K562 (cell line): ENCODE results near the gene WDR83. TPM values are rescaled to one million over a fixed set of nuclear protein-coding genes. Genes with fewer than 3 reads are reported as not detected.

Source experiments
- ATAC-seq: fragments of 200-7000 bp; cut with Tn5 transposase; 3 replicates; pipeline ENCODE4 v1.9.1; 2020; ENCODE audit warnings: moderate library complexity
- BruUV-seq: library from RNA; stranded (reverse); fragments of 400-500 nt; replicated peaks from 2 replicates; lab custom pipeline; 2021; lab: Mats Ljungman, UMichigan
- CTCF ChIA-PET: fragments of 300-600 bp; formaldehyde crosslinking; extraction: SDS; loops from one replicate; lab custom pipeline; 2021; ENCODE audit warnings: low intra/inter-chr PET ratio; lab: Yijun Ruan, JAX
- POLR2A ChIA-PET: fragments of 300-600, 350-650 bp; sonication (Branson Sonifier 250); formaldehyde crosslinking; extraction: SDS; loops from one replicate; lab custom pipeline; 2021; ENCODE audit warnings: antibody characterized with exemption, inconsistent platforms; lab: Yijun Ruan, JAX
- DNase-seq, 4 experiments: peaks; one replicate each; pipeline versions ENCODE4 v3.0.0 to v3.0.0-alpha.2; 2011 to 2018; ENCODE audit warnings: low spot score in 3 of 4, mixed read lengths in 3 of 4; ENCODE audit errors: extremely low read depth in 1 of 4
- FAIRE-seq: peaks from 2 replicates; lab custom pipeline; 2011; peaks lifted over from hg19 to GRCh38; lab: Jason Lieb, UNC
- H2AFZ ChIP-seq: 2 replicates; pipeline ENCODE4 v1.6.0; 2011; ENCODE audit warnings: low read depth, low read length, control low read depth, inconsistent platforms
- H3K27ac ChIP-seq: fragments of 200-600 bp; 3 replicates; pipeline ENCODE4 v1.8.0; 2011; ENCODE audit warnings: low read depth, mild to moderate bottlenecking, control low read depth, inconsistent platforms, low read length, moderate library complexity, mixed read lengths; ENCODE audit errors: extremely low read depth
- H3K27me3 ChIP-seq, 2 experiments: fragments of 300-600 bp in 1 of 2; 2 replicates in 1 of 2; 3 replicates in 1 of 2; pipeline versions ENCODE4 v1.6.0 to v1.8.0; 2011; ENCODE audit warnings: inconsistent platforms in 2 of 2, low read length in 2 of 2, mild to moderate bottlenecking in 1 of 2, mixed read lengths in 1 of 2, moderate library complexity in 1 of 2; ENCODE audit not compliant: control insufficient read depth in 2 of 2, insufficient read depth in 2 of 2
- H3K36me3 ChIP-seq: fragments of 300-600 bp; 3 replicates; pipeline ENCODE4 v1.8.0; 2011; ENCODE audit warnings: mild to moderate bottlenecking, low read length, inconsistent platforms; ENCODE audit not compliant: control insufficient read depth, insufficient read depth
- H3K4me1 ChIP-seq, 2 experiments: fragments of 200-600 bp in 1 of 2; replicated peaks in 1 of 2; 2 replicates in 1 of 2; 3 replicates in 1 of 2; pipeline versions ENCODE4 v1.5.1 to v1.8.0; 2011; ENCODE audit warnings: inconsistent platforms in 2 of 2, low read length in 2 of 2, mild to moderate bottlenecking in 1 of 2, mixed read lengths in 1 of 2, moderate library complexity in 1 of 2; ENCODE audit not compliant: control insufficient read depth in 2 of 2, insufficient read depth in 2 of 2
- H3K4me2 ChIP-seq: 2 replicates; pipeline ENCODE4 v1.6.1; 2011; ENCODE audit warnings: low read length, control low read depth, inconsistent platforms, mixed read lengths; ENCODE audit not compliant: insufficient read depth
- H3K4me3 ChIP-seq: fragments of 200-600 bp; sonication (generic), shearing (Covaris generic); 2 replicates; pipeline ENCODE4 v1.5.1; 2016; ENCODE audit warnings: control low read depth, inconsistent platforms
- H3K79me2 ChIP-seq: fragments of 200-600 bp; 3 replicates; pipeline ENCODE4 v1.8.0; 2011; ENCODE audit warnings: low read length, inconsistent platforms; ENCODE audit not compliant: control insufficient read depth, insufficient read depth
- H3K9ac ChIP-seq, 2 experiments: 2 replicates each; pipeline versions ENCODE4 v1.6.0 to v1.6.1; 2011; ENCODE audit warnings: low read depth in 2 of 2, low read length in 2 of 2, control low read depth in 1 of 2, inconsistent platforms in 1 of 2, mild to moderate bottlenecking in 1 of 2, mixed read lengths in 1 of 2; ENCODE audit not compliant: insufficient read depth in 1 of 2
- H3K9me1 ChIP-seq: one replicate; pipeline ENCODE4 v1.6.0; 2011; ENCODE audit warnings: inconsistent platforms, mild to moderate bottlenecking, low read length, moderate library complexity; ENCODE audit not compliant: control insufficient read depth, insufficient read depth
- H3K9me3 ChIP-seq: replicated peaks from 2 replicates; pipeline ENCODE4 v1.5.1; 2011; ENCODE audit warnings: low read depth, low read length, inconsistent platforms; ENCODE audit not compliant: control insufficient read depth, insufficient read depth
- H4K20me1 ChIP-seq: replicated peaks from 2 replicates; pipeline ENCODE4 v1.6.1; 2011; ENCODE audit warnings: low read length, inconsistent platforms, mixed read lengths; ENCODE audit not compliant: control insufficient read depth, insufficient read depth
- CAMTA2 ChIP-seq: fragments of 250-450 bp; sonication (Bioruptor Pico); conservative IDR thresholded peaks from 2 replicates; pipeline ENCODE4 v1.5.1; 2022
- RBFOX2 ChIP-seq: fragments of 200-400 bp; formaldehyde crosslinking; IDR thresholded peaks from 2 replicates; pipeline ENCODE4 v1.6.1; 2017; ENCODE audit warnings: low read depth, mild to moderate bottlenecking, low read length, moderate library complexity
- U2AF1 ChIP-seq: fragments of 200-400 bp; formaldehyde crosslinking; optimal IDR thresholded peaks from 2 replicates; pipeline ENCODE3; 2017; ENCODE audit warnings: mild to moderate bottlenecking, low read depth, low read length, moderate library complexity
- XRCC5 ChIP-seq: fragments of 200-400 bp; formaldehyde crosslinking; IDR thresholded peaks from 2 replicates; pipeline ENCODE4 v1.6.1; 2017; ENCODE audit warnings: low read depth, mild to moderate bottlenecking, low read length
- WGBS: fragments of 100-300 bp; shearing (Covaris generic); methylation state at CpG from one replicate; pipeline ENCODE4 v1.1.6; 2016; ENCODE audit warnings: low coverage, mixed read lengths; ENCODE audit not compliant: insufficient coverage; ENCODE audit errors: missing lambda C conversion rate; 5-methylcytosine and 5-hydroxymethylcytosine counted together
- in situ Hi-C: fragments of 300-500 bp; cut with MboI; formaldehyde crosslinking; loops from 4 replicates; pipeline ENCODE4 v1.15.0; 2018; ENCODE audit warnings: inconsistent platforms, mixed read lengths
- intact Hi-C: fragments of 100-400 bp; cut with micrococcal nuclease; formaldehyde crosslinking; loops from 2 replicates; pipeline ENCODE4 v1.14.2; 2022
- polyA plus RNA-seq, 8 experiments: library from polyadenylated mRNA; depleted of rRNA in 4 of 8; stranded (reverse) in 5 of 8; unstranded in 3 of 8; fragments of >200 nt; fragmentation: Nextera tagmentation in 2 of 8; fragmentation: Illumina TruSeq in 1 of 8; extraction: Ambion mirVana in 2 of 8; extraction: Trizol in 1 of 8; gene quantifications; 2 replicates each; pipeline versions ENCODE4 v1.2.1 to v1.2.3, GENCODE V29; 2011 to 2014; ENCODE audit warnings: inconsistent platforms in 1 of 8, missing spikeins in 1 of 8
- total RNA-seq, 7 experiments: library from RNA; depleted of rRNA in 6 of 7; stranded (reverse); fragments of >200 nt in 6 of 7; fragmentation: Illumina TruSeq in 2 of 7; extraction: Trizol in 2 of 7; gene quantifications; 2 replicates each; pipeline versions ENCODE4 v1.2.1 to v1.2.3, GENCODE V29; 2011 to 2021; ENCODE audit warnings: low replicate concordance in 1 of 7
- TF ChIP-seq, protein P1 (sequence below): fragments of 450-650 bp; IDR thresholded peaks from 2 replicates; pipeline ENCODE4 v1.6.1; 2016; ENCODE audit warnings: low read depth
- TF ChIP-seq, protein P2 (sequence below): IDR thresholded peaks from 3 replicates; pipeline ENCODE4 v1.6.1; 2011; ENCODE audit warnings: borderline replicate concordance, mild to moderate bottlenecking, moderate library complexity; ENCODE audit not compliant: insufficient read length; ENCODE audit errors: extremely low read depth

The WDR83 gene
- total and polyA plus RNA-seq, 9 of the 15 experiments (the other 6 are each of a cell fraction or from before 2014, with no cell fraction given): 0.52 to 21.3 (median 4.2) TPM

DNA sequence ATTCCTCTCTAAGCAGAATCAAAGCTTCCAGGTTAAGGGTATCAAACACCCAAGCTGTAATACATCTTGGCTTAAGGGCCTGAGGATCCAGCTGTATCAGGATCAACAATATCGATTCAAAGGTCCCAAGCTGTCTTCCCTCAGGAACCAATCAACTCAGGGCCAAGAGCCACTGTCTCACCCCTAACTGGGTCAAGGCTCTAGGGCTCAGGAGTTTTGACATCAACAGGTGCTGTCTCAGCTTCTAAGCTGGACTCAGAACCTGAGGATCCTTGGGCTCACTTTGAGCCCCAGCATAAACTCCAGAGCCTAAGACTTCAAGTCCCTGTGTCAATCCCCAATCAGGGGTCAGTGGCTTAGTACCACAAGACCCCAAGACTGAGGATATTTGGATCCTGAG lies 28.9 kb downstream of the WDR83 start (continued):
- TF ChIP-seq, protein P1, sequence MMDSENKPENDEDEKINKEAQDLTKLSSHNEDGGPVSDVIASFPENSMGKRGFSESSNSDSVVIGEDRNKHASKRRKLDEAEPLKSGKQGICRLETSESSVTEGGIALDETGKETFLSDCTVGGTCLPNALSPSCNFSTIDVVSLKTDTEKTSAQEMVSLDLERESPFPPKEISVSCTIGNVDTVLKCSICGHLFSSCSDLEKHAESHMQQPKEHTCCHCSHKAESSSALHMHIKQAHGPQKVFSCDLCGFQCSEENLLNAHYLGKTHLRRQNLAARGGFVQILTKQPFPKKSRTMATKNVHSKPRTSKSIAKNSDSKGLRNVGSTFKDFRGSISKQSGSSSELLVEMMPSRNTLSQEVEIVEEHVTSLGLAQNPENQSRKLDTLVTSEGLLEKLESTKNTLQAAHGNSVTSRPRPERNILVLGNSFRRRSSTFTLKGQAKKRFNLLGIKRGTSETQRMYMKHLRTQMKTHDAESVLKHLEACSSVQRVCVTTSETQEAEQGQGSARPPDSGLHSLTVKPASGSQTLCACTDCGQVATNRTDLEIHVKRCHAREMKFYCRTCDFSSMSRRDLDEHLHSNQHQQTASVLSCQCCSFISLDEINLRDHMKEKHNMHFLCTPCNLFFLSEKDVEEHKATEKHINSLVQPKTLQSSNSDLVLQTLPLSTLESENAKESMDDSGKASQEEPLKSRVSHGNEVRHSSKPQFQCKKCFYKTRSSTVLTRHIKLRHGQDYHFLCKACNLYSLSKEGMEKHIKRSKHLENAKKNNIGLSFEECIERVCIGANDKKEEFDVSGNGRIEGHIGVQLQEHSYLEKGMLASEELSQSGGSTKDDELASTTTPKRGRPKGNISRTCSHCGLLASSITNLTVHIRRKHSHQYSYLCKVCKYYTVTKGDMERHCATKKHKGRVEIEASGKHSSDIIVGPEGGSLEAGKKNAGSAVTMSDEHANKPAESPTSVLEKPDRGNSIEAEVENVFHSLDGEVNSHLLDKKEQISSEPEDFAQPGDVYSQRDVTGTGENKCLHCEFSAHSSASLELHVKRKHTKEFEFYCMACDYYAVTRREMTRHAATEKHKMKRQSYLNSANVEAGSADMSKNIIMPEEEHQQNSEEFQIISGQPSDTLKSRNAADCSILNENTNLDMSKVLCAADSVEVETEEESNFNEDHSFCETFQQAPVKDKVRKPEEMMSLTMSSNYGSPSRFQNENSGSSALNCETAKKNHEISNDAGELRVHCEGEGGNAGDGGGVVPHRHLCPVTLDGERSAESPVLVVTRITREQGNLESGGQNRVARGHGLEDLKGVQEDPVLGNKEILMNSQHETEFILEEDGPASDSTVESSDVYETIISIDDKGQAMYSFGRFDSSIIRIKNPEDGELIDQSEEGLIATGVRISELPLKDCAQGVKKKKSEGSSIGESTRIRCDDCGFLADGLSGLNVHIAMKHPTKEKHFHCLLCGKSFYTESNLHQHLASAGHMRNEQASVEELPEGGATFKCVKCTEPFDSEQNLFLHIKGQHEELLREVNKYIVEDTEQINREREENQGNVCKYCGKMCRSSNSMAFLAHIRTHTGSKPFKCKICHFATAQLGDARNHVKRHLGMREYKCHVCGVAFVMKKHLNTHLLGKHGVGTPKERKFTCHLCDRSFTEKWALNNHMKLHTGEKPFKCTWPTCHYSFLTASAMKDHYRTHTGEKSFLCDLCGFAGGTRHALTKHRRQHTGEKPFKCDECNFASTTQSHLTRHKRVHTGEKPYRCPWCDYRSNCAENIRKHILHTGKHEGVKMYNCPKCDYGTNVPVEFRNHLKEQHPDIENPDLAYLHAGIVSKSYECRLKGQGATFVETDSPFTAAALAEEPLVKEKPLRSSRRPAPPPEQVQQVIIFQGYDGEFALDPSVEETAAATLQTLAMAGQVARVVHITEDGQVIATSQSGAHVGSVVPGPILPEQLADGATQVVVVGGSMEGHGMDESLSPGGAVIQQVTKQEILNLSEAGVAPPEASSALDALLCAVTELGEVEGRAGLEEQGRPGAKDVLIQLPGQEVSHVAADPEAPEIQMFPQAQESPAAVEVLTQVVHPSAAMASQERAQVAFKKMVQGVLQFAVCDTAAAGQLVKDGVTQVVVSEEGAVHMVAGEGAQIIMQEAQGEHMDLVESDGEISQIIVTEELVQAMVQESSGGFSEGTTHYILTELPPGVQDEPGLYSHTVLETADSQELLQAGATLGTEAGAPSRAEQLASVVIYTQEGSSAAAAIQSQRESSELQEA: no peak

DNA sequence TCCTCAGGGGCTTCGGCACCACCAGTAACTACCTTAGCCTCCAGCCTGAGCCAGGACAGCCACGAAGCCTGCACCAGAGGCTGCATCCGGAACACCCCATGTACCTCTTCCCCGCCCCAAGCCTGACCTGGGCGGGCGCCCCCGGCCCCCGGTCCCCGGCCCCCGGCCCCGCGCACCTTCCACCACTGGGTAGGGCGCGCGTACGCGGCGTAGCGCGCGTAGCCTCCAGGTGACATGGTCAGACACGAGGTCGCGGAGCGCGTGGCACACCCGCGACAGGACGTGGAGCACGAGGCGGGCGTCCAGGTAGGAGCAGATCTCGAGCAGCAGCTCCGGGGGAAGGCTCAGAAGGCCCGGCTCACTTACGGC lies 29.4 kb downstream of the WDR83 start:
- DNase-seq (peak in 3 of 4 experiments; percentile 33 to 70 (median 67)), ATAC-seq (peak; percentile 31), FAIRE-seq (no peak)
- Histone ChIP-seq H4K20me1 (no peaks in the 10 kb centered on the region), H3K36me3 (peaks cover 52% of the 10 kb centered on the region), H3K9me3 (no peaks in the 10 kb centered on the region), H3K9ac (peak overlapping the region; percentile 68 to 95), H3K27me3 (no peaks in the 10 kb centered on the region; a peak in 1 of 5 replicates), H3K4me1 (peaks cover 0 to 29% of the 10 kb centered on the region in 2 experiments; a peak in 3 of 5 replicates), H2AFZ (peak overlapping the region; percentile 89), H3K9me1 (no peaks in the 10 kb centered on the region), H3K4me3 (peak overlapping the region; percentile 82), H3K4me2 (peak overlapping the region; percentile 91), H3K27ac (peak overlapping the region; percentile 69), H3K79me2 (peaks cover 7% of the 10 kb centered on the region; the same call in 2 of the 3 replicates)
- BruUV-seq: no TSS peak
- WGBS: 12% methylated on average over 27 of the region's 36 CpGs
- ChIA-PET POLR2A (interaction anchor here (0.6 to 2.6 kb wide), 5 partner anchors 11 to 38 kb away, joined by 4 to 21 read pairs (median 5); partner anchors contain the start of genes DHPS and TRIR), CTCF (no interaction called here)
- intact Hi-C loops (no loop called here), in situ Hi-C loops (no loop called here)
- TF ChIP-seq U2AF1 (no peak), XRCC5 (no peak), RBFOX2 (no peak), CAMTA2 (no peak)
- TF ChIP-seq, protein P2, sequence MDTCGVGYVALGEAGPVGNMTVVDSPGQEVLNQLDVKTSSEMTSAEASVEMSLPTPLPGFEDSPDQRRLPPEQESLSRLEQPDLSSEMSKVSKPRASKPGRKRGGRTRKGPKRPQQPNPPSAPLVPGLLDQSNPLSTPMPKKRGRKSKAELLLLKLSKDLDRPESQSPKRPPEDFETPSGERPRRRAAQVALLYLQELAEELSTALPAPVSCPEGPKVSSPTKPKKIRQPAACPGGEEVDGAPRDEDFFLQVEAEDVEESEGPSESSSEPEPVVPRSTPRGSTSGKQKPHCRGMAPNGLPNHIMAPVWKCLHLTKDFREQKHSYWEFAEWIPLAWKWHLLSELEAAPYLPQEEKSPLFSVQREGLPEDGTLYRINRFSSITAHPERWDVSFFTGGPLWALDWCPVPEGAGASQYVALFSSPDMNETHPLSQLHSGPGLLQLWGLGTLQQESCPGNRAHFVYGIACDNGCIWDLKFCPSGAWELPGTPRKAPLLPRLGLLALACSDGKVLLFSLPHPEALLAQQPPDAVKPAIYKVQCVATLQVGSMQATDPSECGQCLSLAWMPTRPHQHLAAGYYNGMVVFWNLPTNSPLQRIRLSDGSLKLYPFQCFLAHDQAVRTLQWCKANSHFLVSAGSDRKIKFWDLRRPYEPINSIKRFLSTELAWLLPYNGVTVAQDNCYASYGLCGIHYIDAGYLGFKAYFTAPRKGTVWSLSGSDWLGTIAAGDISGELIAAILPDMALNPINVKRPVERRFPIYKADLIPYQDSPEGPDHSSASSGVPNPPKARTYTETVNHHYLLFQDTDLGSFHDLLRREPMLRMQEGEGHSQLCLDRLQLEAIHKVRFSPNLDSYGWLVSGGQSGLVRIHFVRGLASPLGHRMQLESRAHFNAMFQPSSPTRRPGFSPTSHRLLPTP: no peak
